Activated CD8-positive, alpha-beta memory T cell treated with anti-CD3 and anti-CD28 coated beads for 48 hours (primary cell): ENCODE measurements around the gene OR2AJ1.

Source experiments
- DNase-seq, 3 experiments: peaks; one replicate each; pipeline ENCODE4 v3.0.0-alpha.2; 2020; ENCODE audit warnings: low read depth in 2 of 3, low spot score in 2 of 3

The OR2AJ1 gene

GRCh38 chr1:247953408-247953807 is 28.7 kb downstream of the OR2AJ1 start:
- DNase-seq, result no peak

- DNase-seq, result no peak
Observed at GRCh38 chr1:247961791-247962190, 37.1 kb downstream of the OR2AJ1 start.

GRCh38 chr1:247962911-247963588 is 38.4 kb downstream of the OR2AJ1 start:
- no peak for DNase-seq

GRCh38 chr1:247964933-247965332 is 40.2 kb downstream of the OR2AJ1 start, which contains the start of gene OR2AK2:
Gene OR2AK2, plus strand, starts transcription at chr1:247965233. Its CDS starts 144 bp downstream, at chr1:247965377.
- DNase-seq, result no peak

GRCh38 chr1:247966532-247967204 is 42.0 kb downstream of the OR2AJ1 start:
- DNase-seq, result no peak
